Measurements from ENCODE around the gene FTH1.

DNA sequence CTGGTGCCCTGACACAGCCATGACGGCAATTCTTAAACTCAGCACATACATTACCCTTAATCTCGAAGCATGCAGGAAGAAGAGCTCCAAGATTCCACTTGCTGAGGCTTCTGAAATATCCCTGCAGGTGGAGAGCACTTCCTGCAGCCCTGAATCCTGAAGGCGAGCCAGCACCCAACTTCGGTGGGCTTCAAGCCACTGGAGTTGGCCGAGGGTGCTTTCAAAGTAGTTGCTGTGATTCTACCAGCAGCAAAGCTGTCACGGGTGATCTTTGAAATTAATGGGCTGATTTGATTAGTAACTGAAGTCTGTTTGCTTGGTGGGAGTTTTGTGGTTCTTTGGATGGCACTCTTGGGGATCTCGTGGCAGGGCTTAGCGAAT is 9.0 kb upstream of the FTH1 start:
- TF ChIP-seq TAF1 (conservative IDR thresholded peaks at IDR 0.05), result no peak
- no peak for TF ChIP-seq JUND (IDR thresholded peaks at IDR 0.05)
- TF ChIP-seq, protein P1, sequence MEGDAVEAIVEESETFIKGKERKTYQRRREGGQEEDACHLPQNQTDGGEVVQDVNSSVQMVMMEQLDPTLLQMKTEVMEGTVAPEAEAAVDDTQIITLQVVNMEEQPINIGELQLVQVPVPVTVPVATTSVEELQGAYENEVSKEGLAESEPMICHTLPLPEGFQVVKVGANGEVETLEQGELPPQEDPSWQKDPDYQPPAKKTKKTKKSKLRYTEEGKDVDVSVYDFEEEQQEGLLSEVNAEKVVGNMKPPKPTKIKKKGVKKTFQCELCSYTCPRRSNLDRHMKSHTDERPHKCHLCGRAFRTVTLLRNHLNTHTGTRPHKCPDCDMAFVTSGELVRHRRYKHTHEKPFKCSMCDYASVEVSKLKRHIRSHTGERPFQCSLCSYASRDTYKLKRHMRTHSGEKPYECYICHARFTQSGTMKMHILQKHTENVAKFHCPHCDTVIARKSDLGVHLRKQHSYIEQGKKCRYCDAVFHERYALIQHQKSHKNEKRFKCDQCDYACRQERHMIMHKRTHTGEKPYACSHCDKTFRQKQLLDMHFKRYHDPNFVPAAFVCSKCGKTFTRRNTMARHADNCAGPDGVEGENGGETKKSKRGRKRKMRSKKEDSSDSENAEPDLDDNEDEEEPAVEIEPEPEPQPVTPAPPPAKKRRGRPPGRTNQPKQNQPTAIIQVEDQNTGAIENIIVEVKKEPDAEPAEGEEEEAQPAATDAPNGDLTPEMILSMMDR (IDR thresholded peaks at IDR 0.05; ENCODE audit: low read depth, low read length, missing input control), result no peak
- TF ChIP-seq SP1 (IDR thresholded peaks at IDR 0.05), result no peak
- TF ChIP-seq MAX (IDR thresholded peaks at IDR 0.05), result no peak
- no peak for TF ChIP-seq FOXA1 (IDR thresholded peaks at IDR 0.05)
- TF ChIP-seq, protein P2, sequence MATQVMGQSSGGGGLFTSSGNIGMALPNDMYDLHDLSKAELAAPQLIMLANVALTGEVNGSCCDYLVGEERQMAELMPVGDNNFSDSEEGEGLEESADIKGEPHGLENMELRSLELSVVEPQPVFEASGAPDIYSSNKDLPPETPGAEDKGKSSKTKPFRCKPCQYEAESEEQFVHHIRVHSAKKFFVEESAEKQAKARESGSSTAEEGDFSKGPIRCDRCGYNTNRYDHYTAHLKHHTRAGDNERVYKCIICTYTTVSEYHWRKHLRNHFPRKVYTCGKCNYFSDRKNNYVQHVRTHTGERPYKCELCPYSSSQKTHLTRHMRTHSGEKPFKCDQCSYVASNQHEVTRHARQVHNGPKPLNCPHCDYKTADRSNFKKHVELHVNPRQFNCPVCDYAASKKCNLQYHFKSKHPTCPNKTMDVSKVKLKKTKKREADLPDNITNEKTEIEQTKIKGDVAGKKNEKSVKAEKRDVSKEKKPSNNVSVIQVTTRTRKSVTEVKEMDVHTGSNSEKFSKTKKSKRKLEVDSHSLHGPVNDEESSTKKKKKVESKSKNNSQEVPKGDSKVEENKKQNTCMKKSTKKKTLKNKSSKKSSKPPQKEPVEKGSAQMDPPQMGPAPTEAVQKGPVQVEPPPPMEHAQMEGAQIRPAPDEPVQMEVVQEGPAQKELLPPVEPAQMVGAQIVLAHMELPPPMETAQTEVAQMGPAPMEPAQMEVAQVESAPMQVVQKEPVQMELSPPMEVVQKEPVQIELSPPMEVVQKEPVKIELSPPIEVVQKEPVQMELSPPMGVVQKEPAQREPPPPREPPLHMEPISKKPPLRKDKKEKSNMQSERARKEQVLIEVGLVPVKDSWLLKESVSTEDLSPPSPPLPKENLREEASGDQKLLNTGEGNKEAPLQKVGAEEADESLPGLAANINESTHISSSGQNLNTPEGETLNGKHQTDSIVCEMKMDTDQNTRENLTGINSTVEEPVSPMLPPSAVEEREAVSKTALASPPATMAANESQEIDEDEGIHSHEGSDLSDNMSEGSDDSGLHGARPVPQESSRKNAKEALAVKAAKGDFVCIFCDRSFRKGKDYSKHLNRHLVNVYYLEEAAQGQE (IDR thresholded peaks at IDR 0.05), result no peak
